ENCODE data around the gene LCE2C. TPM values are rescaled to one million over a fixed set of nuclear protein-coding genes. Genes with fewer than 3 reads are reported as not detected.
"Not testable (repeated sequence)": the region's sequence is repeated elsewhere in the genome, so short reads cannot be mapped to it uniquely, and the experiment has no call there.

Gene LCE2C
- total RNA-seq, 1 donor from 2014 or later, result not detected

- Histone ChIP-seq H3K27me3 (ENCODE audit: low read depth) (peaks cover 26% of the 10 kb centered on the region), H3K36me3 (no peaks in the 10 kb centered on the region), H3K9me3 (replicated peaks) (no peaks in the 10 kb centered on the region), H3K4me3 (no peak overlapping the region), H3K27ac (replicated peaks) (no peak overlapping the region), H3K4me1 (no peaks in the 10 kb centered on the region)
- no peak for TF ChIP-seq CTCF (IDR thresholded peaks at IDR 0.05; ENCODE audit: borderline replicate concordance)
- no peak for DNase-seq
- intact Hi-C loops (cut with micrococcal nuclease), result no loop called here
Measured at GRCh38 chr1:152646656-152647055, 28.4 kb upstream of the LCE2C start.

GRCh38 chr1:152654110-152654509 lies 21.0 kb upstream of the LCE2C start:
- Histone ChIP-seq H3K4me1 (no peaks in the 10 kb centered on the region), H3K9me3 (replicated peaks) (no peaks in the 10 kb centered on the region), H3K36me3 (no peaks in the 10 kb centered on the region), H3K4me3 (no peak overlapping the region), H3K27ac (replicated peaks) (no peak overlapping the region), H3K27me3 (ENCODE audit: low read depth) (peaks cover 1% of the 10 kb centered on the region)
- peak; percentile 56 for TF ChIP-seq CTCF (IDR thresholded peaks at IDR 0.05; ENCODE audit: borderline replicate concordance)
- intact Hi-C loops (cut with micrococcal nuclease), result no loop called here
- DNase-seq, result no peak

DNA sequence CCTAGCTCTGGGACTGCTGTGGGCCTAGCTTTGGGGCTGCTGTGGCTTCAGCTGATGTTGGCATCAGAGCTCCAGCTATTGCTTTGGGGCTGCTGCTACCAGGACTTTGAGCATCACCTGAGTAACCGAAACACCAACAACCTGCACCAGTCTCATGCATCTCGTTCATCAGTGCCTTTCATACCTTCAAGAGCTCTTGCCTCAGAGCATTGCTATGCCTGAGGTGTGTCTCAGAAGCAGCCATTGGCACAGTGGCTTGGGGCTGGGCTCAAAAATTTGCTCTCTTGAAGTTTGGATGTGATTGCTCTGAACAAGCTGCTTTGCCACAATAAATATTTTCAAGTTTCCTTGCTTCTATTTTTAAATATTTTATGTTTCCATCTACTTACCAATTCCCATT lies 18.6 kb upstream of the LCE2C start:
- intact Hi-C loops (cut with micrococcal nuclease), result no loop called here

DNA sequence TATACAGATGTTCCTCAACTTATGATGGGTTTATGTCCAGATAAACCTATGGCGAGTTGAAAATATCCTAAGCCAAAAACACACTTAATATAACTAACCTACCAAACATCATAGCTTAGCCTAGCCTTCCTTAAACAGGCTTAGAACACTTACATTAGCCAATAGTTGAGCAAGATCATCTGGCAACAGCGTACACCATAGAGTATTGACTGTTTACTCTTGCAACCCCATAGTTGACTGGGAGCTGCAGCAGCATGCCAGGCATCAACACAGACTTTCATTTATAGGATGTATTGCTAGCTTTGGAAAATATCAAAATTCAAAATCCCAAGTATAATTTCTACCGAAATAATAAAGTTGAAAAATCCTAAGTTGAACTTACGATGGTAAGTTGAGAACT lies 17.4 kb upstream of the LCE2C start:
- no peak overlapping the region for H3K27ac ChIP-seq (replicated peaks)
- no peak for DNase-seq
- no peak overlapping the region for H3K4me3 ChIP-seq
- no peaks in the 10 kb centered on the region for H3K9me3 ChIP-seq (replicated peaks)
- H3K36me3 ChIP-seq, result no peaks in the 10 kb centered on the region
- peaks cover 10% of the 10 kb centered on the region for H3K27me3 ChIP-seq (ENCODE audit: low read depth)
- no peaks in the 10 kb centered on the region for H3K4me1 ChIP-seq
- intact Hi-C loops (cut with micrococcal nuclease), result no loop called here
- no peak for TF ChIP-seq CTCF (IDR thresholded peaks at IDR 0.05; ENCODE audit: borderline replicate concordance)

More for the DNA sequence above, 18.6 kb upstream of the LCE2C start:
- no peak for DNase-seq
- Histone ChIP-seq H3K36me3 (no peaks in the 10 kb centered on the region), H3K27me3 (ENCODE audit: low read depth) (peaks cover 5% of the 10 kb centered on the region), H3K4me3 (no peak overlapping the region), H3K4me1 (no peaks in the 10 kb centered on the region), H3K9me3 (replicated peaks) (no peaks in the 10 kb centered on the region), H3K27ac (replicated peaks) (no peak overlapping the region)
- no peak for TF ChIP-seq CTCF (IDR thresholded peaks at IDR 0.05; ENCODE audit: borderline replicate concordance)

- Histone ChIP-seq H3K27me3 (ENCODE audit: low read depth) (peaks cover 19% of the 10 kb centered on the region), H3K36me3 (no peaks in the 10 kb centered on the region), H3K4me3 (no peak overlapping the region), H3K9me3 (replicated peaks) (no peaks in the 10 kb centered on the region), H3K4me1 (no peaks in the 10 kb centered on the region), H3K27ac (replicated peaks) (no peak overlapping the region)
- no peak for TF ChIP-seq CTCF (IDR thresholded peaks at IDR 0.05; ENCODE audit: borderline replicate concordance)
- DNase-seq, result no peak
- intact Hi-C loops (cut with micrococcal nuclease), result no loop called here
Measured at GRCh38 chr1:152658649-152659048, 16.4 kb upstream of the LCE2C start.

DNA sequence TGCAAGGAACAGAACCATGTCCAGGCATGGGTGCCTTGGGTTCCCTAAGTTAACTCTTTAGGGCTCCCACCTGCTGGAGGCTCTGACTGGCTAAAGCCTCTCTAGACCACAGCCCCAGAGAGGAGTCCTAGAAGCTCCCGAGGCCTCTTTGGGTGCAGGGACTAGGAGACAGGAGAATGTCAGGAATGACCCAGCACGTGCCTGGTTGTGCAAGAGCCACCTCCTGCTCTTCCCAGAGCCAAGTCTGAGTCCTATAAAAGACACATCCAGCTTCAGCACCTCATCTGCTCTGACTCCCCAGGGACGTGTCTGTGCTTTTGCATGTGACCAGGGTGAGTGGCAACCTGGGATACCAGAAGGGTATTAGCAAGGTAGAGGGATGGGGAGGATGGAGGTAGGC lies 12.0 kb upstream of the LCE2C start, which contains the start of gene LCE2D:
Gene LCE2D, plus strand, starts transcription at position 283 of the 400 bp plus-strand sequence. CDS start 726 bp downstream, outside the sequence.
- TF ChIP-seq CTCF (IDR thresholded peaks at IDR 0.05; ENCODE audit: borderline replicate concordance), result no peak
- Histone ChIP-seq H3K27ac (replicated peaks) (no peak within 1 kb of the TSS), H3K27me3 (ENCODE audit: low read depth) (peaks cover 20% of the 10 kb centered on the region), H3K4me1 (no peaks in the 10 kb centered on the region), H3K4me3 (no peak within 1 kb of the TSS), H3K36me3 (no peaks in the 10 kb centered on the region), H3K9me3 (replicated peaks) (no peaks in the 10 kb centered on the region)
- intact Hi-C loops (cut with micrococcal nuclease), result no loop called here
- no peak for DNase-seq

GRCh38 chr1:152666171-152666570 lies 8.9 kb upstream of the LCE2C start:
- H3K4me1 ChIP-seq; intact Hi-C loops (cut with micrococcal nuclease): not testable (repeated sequence)
- peaks cover 15% of the 10 kb centered on the region for H3K27me3 ChIP-seq (ENCODE audit: low read depth)

More at GRCh38 chr1:152666171-152666570, 8.9 kb upstream of the LCE2C start:
- DNase-seq; H3K27ac ChIP-seq (replicated peaks); H3K9me3 ChIP-seq (replicated peaks); H3K4me3 ChIP-seq; H3K36me3 ChIP-seq: not testable (repeated sequence)

Data from left ventricle myocardium inferior (tissue), 1 donor.